OCI-LY3 (cell line): ENCODE results near the gene PRDM16.

Source experiments
- CTCF ChIP-seq: fragments of 200-600, 300-600 bp; sonication (generic); IDR thresholded peaks from 2 replicates; pipeline ENCODE4 v1.5.1; 2014; ENCODE audit warnings: antibody characterized with exemption, low read length, low read depth
- EZH2phosphoT487 ChIP-seq: fragments of 200-600 bp; shearing (Covaris generic); IDR thresholded peaks from 2 replicates; pipeline ENCODE4 v1.6.1; 2018; ENCODE audit warnings: antibody characterized with exemption, mixed run types, low read depth

GRCh38 chr1:3181956-3182355 lies 113.0 kb downstream of the PRDM16 start:
- TF ChIP-seq CTCF, result no peak
- TF ChIP-seq EZH2phosphoT487, result no peak
